Loucy (cell line): Measurements from ENCODE around the gene HIVEP1.

ENCODE experiments used
- H2AFZ ChIP-seq: fragments of 200-600 bp; sonication (generic); 2 replicates; pipeline ENCODE4 v1.6.0; 2016; ENCODE audit warnings: antibody characterized with exemption, mild to moderate bottlenecking, low read length, moderate library complexity
- H3F3A ChIP-seq: fragments of 200-600 bp; 2 replicates; pipeline ENCODE4 v1.6.0; 2016; ENCODE audit warnings: antibody characterized with exemption, low read depth, mild to moderate bottlenecking
- H3K27me3 ChIP-seq: fragments of 200-600 bp; sonication (generic); 2 replicates; pipeline ENCODE4 v1.6.1; 2014; ENCODE audit warnings: low read length, mild to moderate bottlenecking; ENCODE audit not compliant: insufficient read depth, poor library complexity, severe bottlenecking
- H3K36me3 ChIP-seq: fragments of 200-600 bp; sonication (generic); 2 replicates; pipeline ENCODE4 v1.6.1; 2016; ENCODE audit warnings: low read length; ENCODE audit not compliant: insufficient read depth
- H3K4me1 ChIP-seq: fragments of 200-600 bp; sonication (generic); 2 replicates; pipeline ENCODE4 v1.5.1; 2014; ENCODE audit warnings: low read length, mild to moderate bottlenecking; ENCODE audit not compliant: insufficient read depth, poor library complexity, severe bottlenecking
- H3K4me2 ChIP-seq: fragments of 200-600 bp; sonication (generic); 2 replicates; pipeline ENCODE4 v1.6.0; 2014; ENCODE audit warnings: antibody characterized with exemption, low read length, low read depth, mild to moderate bottlenecking; ENCODE audit not compliant: poor library complexity, severe bottlenecking
- H3K4me3 ChIP-seq: fragments of 200-600 bp; sonication (generic); 2 replicates; pipeline ENCODE4 v1.5.1; 2014; ENCODE audit warnings: low read length, mild to moderate bottlenecking, mixed read lengths; ENCODE audit not compliant: poor library complexity, severe bottlenecking
- H3K79me2 ChIP-seq: fragments of 200-600 bp; sonication (generic); 2 replicates; pipeline ENCODE4 v1.6.1; 2014; ENCODE audit warnings: low read length; ENCODE audit not compliant: insufficient read depth
- H3K9ac ChIP-seq: fragments of 200-600 bp; sonication (generic); 2 replicates; pipeline ENCODE4 v1.6.0; 2014; ENCODE audit warnings: mild to moderate bottlenecking, low read depth, low read length, moderate library complexity; ENCODE audit not compliant: poor library complexity, severe bottlenecking
- H3K9me2 ChIP-seq: fragments of 200-600 bp; sonication (generic); replicated peaks from 2 replicates; pipeline ENCODE4 v1.6.1; 2016; ENCODE audit warnings: low read depth, low read length, mixed read lengths
- H3K9me3 ChIP-seq: fragments of 200-600 bp; sonication (generic); 2 replicates; pipeline ENCODE4 v1.6.1; 2014; ENCODE audit warnings: mild to moderate bottlenecking, antibody characterized with exemption, low read length, low read depth; ENCODE audit not compliant: insufficient read depth
- H4K20me1 ChIP-seq: fragments of 200-600 bp; sonication (generic); 2 replicates; pipeline ENCODE4 v1.6.0; 2014; ENCODE audit warnings: antibody characterized with exemption, low read length, mild to moderate bottlenecking; ENCODE audit not compliant: insufficient read depth, poor library complexity, severe bottlenecking
- CTCF ChIP-seq: fragments of 200-600 bp; sonication (generic); conservative IDR thresholded peaks from 2 replicates; pipeline ENCODE4 v1.5.1; 2014; ENCODE audit warnings: mild to moderate bottlenecking, antibody characterized with exemption, low read length
- EZH2phosphoT487 ChIP-seq: fragments of 200-600 bp; IDR thresholded peaks from 2 replicates; pipeline ENCODE4 v1.6.1; 2018; ENCODE audit warnings: antibody characterized with exemption, mild to moderate bottlenecking, moderate library complexity, borderline replicate concordance

HIVEP1 gene

GRCh38 chr6:12001706-12002435 lies 10.2 kb upstream of the HIVEP1 start:
- Histone ChIP-seq H3K9me3 (no peaks in the 10 kb centered on the region), H3K9me2 (no peaks in the 10 kb centered on the region), H3F3A (no peaks in the 10 kb centered on the region), H3K36me3 (no peaks in the 10 kb centered on the region), H3K9ac (no peak overlapping the region), H3K79me2 (no peaks in the 10 kb centered on the region), H3K27me3 (no peaks in the 10 kb centered on the region), H3K4me2 (no peak overlapping the region), H3K4me1 (no peaks in the 10 kb centered on the region), H4K20me1 (no peaks in the 10 kb centered on the region), H2AFZ (no peak overlapping the region), H3K4me3 (no peak overlapping the region)
- no peak for TF ChIP-seq EZH2phosphoT487
- no peak for TF ChIP-seq CTCF

GRCh38 chr6:12007473-12007872 lies 4.6 kb upstream of the HIVEP1 start:
- peaks cover 10% of the 10 kb centered on the region for H3K79me2 ChIP-seq
- no peaks in the 10 kb centered on the region for H3K9me3 ChIP-seq
- peak overlapping the region; percentile 95 for H3K4me3 ChIP-seq
- no peaks in the 10 kb centered on the region for H3K36me3 ChIP-seq
- H3K9me2 ChIP-seq = no peaks in the 10 kb centered on the region
- H3K27me3 ChIP-seq = no peaks in the 10 kb centered on the region
- H3K9ac ChIP-seq = peak overlapping the region; percentile 91
- peaks cover 3% of the 10 kb centered on the region for H3F3A ChIP-seq
- peaks cover 27% of the 10 kb centered on the region for H3K4me1 ChIP-seq
- TF ChIP-seq EZH2phosphoT487 = no peak
- no peak for TF ChIP-seq CTCF
- H3K4me2 ChIP-seq = peak overlapping the region; percentile 97
- no peak overlapping the region for H2AFZ ChIP-seq
- H4K20me1 ChIP-seq = no peaks in the 10 kb centered on the region

- H3K9ac ChIP-seq = peak overlapping the region; percentile 91
- no peaks in the 10 kb centered on the region for H3K9me3 ChIP-seq
- H4K20me1 ChIP-seq = no peaks in the 10 kb centered on the region
- TF ChIP-seq EZH2phosphoT487 = no peak
- no peak for TF ChIP-seq CTCF
- peaks cover 3% of the 10 kb centered on the region for H3F3A ChIP-seq
- no peaks in the 10 kb centered on the region for H3K9me2 ChIP-seq
- peak overlapping the region; percentile 95 for H3K4me3 ChIP-seq
- H2AFZ ChIP-seq = peak overlapping the region; percentile 97
- H3K27me3 ChIP-seq = no peaks in the 10 kb centered on the region
- H3K4me2 ChIP-seq = peak overlapping the region; percentile 97
- peaks cover 13% of the 10 kb centered on the region for H3K79me2 ChIP-seq
- H3K4me1 ChIP-seq = peaks cover 27% of the 10 kb centered on the region
- no peaks in the 10 kb centered on the region for H3K36me3 ChIP-seq
These were observed 4.2 kb upstream of the HIVEP1 start for GRCh38 chr6:12007887-12008286.
